ENCODE data around the gene CBLB. TPM values are rescaled to one million over a fixed set of nuclear protein-coding genes. Genes with fewer than 3 reads are reported as not detected.

The CBLB gene
- total RNA-seq, 2 experiments from 2014 or later = 24.5 to 38.5 TPM

GRCh38 chr3:105869861-105870755 is 1.3 kb upstream of the CBLB start:
- peak overlapping the region; percentile 98 for H3K4me3 ChIP-seq (ENCODE audit: low read depth, low read length, poor library complexity, severe bottlenecking)
- TF ChIP-seq CTCF (conservative IDR thresholded peaks at IDR 0.05; ENCODE audit: low read length) = no peak
- no peak for TF ChIP-seq EZH2phosphoT487 (IDR thresholded peaks at IDR 0.05; ENCODE audit: borderline replicate concordance, low read depth, low read length)
- POLR2A ChIA-PET = interaction anchor here (0.9 to 5.4 kb wide), 10 partner anchors 9 to 387 kb away, joined by 3 to 54 read pairs (median 6); no protein-coding TSS in a partner anchor
- peak overlapping the region; percentile 96 for H3K4me2 ChIP-seq (ENCODE audit: low read length)
- peaks cover 19% of the 10 kb centered on the region; the same call in 1 of the 2 replicates for H3K79me2 ChIP-seq (ENCODE audit: insufficient read depth, low read depth, low read length)
- no peaks in the 10 kb centered on the region for H4K20me1 ChIP-seq (ENCODE audit: insufficient read depth, low read length)
- H3K9me3 ChIP-seq (ENCODE audit: low read length) = no peaks in the 10 kb centered on the region
- intact Hi-C loops (cut with micrococcal nuclease; ENCODE audit: unreplicated experiment) = loop anchor here (5.0 kb wide), 3 partner anchors 53 to 503 kb away; partner anchors contain the start of gene ALCAM
- no TSS peak for BruUV-seq (replicated peaks)
- peak overlapping the region; percentile 72 for H2AFZ ChIP-seq (ENCODE audit: low read length)
- no peaks in the 10 kb centered on the region for H3K9me2 ChIP-seq (ENCODE audit: insufficient read depth, low read length)
- no peak for DNase-seq (ENCODE audit: low spot score)
- H3K36me3 ChIP-seq (ENCODE audit: insufficient read depth, low read length) = peaks cover 10% of the 10 kb centered on the region; the same call in 1 of the 2 replicates
- CTCF ChIA-PET (ENCODE audit: unreplicated experiment) = no interaction called here
- H3K27ac ChIP-seq (ENCODE audit: low read depth, low read length, poor library complexity, severe bottlenecking) = no peak overlapping the region
- peaks cover 31% of the 10 kb centered on the region for H3K4me1 ChIP-seq (ENCODE audit: insufficient read depth, low read length, poor library complexity, severe bottlenecking)

- CTCF ChIA-PET (ENCODE audit: unreplicated experiment) = interaction anchor here (1.0 kb wide), 1 partner anchor 34 kb away, joined by 3 read pairs; no protein-coding TSS in a partner anchor
- Histone ChIP-seq H3K36me3 (ENCODE audit: insufficient read depth, low read length) (peaks cover 16% of the 10 kb centered on the region), H3K9me3 (ENCODE audit: low read length) (no peaks in the 10 kb centered on the region), H3K4me1 (ENCODE audit: insufficient read depth, low read length, poor library complexity, severe bottlenecking) (peaks cover 37% of the 10 kb centered on the region), H3K79me2 (ENCODE audit: insufficient read depth, low read depth, low read length) (peaks cover 19% of the 10 kb centered on the region; the same call in 1 of the 2 replicates), H3K27ac (ENCODE audit: low read depth, low read length, poor library complexity, severe bottlenecking) (peak overlapping the region; percentile 20), H4K20me1 (ENCODE audit: insufficient read depth, low read length) (no peaks in the 10 kb centered on the region), H3K4me3 (ENCODE audit: low read depth, low read length, poor library complexity, severe bottlenecking) (peak overlapping the region; percentile 98), H3K4me2 (ENCODE audit: low read length) (peak overlapping the region; percentile 96), H2AFZ (ENCODE audit: low read length) (peak overlapping the region; percentile 72; the same call in 1 of the 2 replicates), H3K9me2 (ENCODE audit: insufficient read depth, low read length) (no peaks in the 10 kb centered on the region)
- no peak for DNase-seq (ENCODE audit: low spot score)
- intact Hi-C loops (cut with micrococcal nuclease; ENCODE audit: unreplicated experiment) = loop anchor here (5.0 kb wide), 3 partner anchors 52 to 502 kb away; partner anchors contain the start of gene ALCAM
- BruUV-seq (replicated peaks) = TSS peak; percentile 77
- TF ChIP-seq CTCF (conservative IDR thresholded peaks at IDR 0.05; ENCODE audit: low read length) (no peak), EZH2phosphoT487 (IDR thresholded peaks at IDR 0.05; ENCODE audit: borderline replicate concordance, low read depth, low read length) (no peak)
- POLR2A ChIA-PET = interaction anchor here (0.9 to 5.4 kb wide), 11 partner anchors 8 to 388 kb away, joined by 3 to 54 read pairs (median 5); no protein-coding TSS in a partner anchor
Observed at GRCh38 chr3:105869531-105869833, 670 bp upstream of the CBLB start.

Data from OCI-LY7 (cell line).